ENCODE results near the gene FNIP2. TPM values are rescaled to one million over a fixed set of nuclear protein-coding genes. Genes with fewer than 3 reads are reported as not detected.

Gene FNIP2
- total RNA-seq, 6 donors from 2014 or later: 70.4 to 103 (median 83.2) TPM

GRCh38 chr4:158781963-158782362 is 13.1 kb downstream of the FNIP2 start:
- ATAC-seq (ENCODE audit: low FRiP score in 2 of 2) (no peak), DNase-seq (no peak)
- WGBS, 2 donors: 47 to 57% methylated on average over 1 of the region's 1 CpG
- Histone ChIP-seq H3K36me3 (no peaks in the 10 kb centered on the region), H3K27me3 (no peaks in the 10 kb centered on the region), H3K4me3 (no peak overlapping the region), H3K4me1 (peaks cover 38 to 69% (median 57%) of the 10 kb centered on the region in 4 donors), H3K9me3 (no peaks in the 10 kb centered on the region), H3K27ac (peak overlapping the region in 2 of 4 donors; percentile 13 to 23)
- TF ChIP-seq EP300 (IDR thresholded peaks at IDR 0.05): no peak

- Histone ChIP-seq H3K9me3 (no peaks in the 10 kb centered on the region), H3K4me1 (peaks cover 41 to 71% (median 54%) of the 10 kb centered on the region in 4 donors), H3K27me3 (no peaks in the 10 kb centered on the region), H3K4me3 (no peak overlapping the region), H3K27ac (peak overlapping the region in 3 of 4 donors; percentile 13 to 26 (median 23)), H3K36me3 (no peaks in the 10 kb centered on the region)
- WGBS, 2 donors: 40 to 59% methylated on average over 4 of the region's 4 CpGs
- DNase-seq: no peak
- ATAC-seq (ENCODE audit: low FRiP score in 2 of 2): no peak
- TF ChIP-seq POLR2AphosphoS5 (IDR thresholded peaks at IDR 0.05) (no peak), POLR2A (IDR thresholded peaks at IDR 0.05) (no peak), EP300 (IDR thresholded peaks at IDR 0.05) (no peak), CTCF (IDR thresholded peaks at IDR 0.05) (no peak)
Measured at GRCh38 chr4:158782551-158783360, 13.9 kb downstream of the FNIP2 start.

GRCh38 chr4:158783785-158784184 is 15.0 kb downstream of the FNIP2 start:
- Histone ChIP-seq H3K9me3 (no peaks in the 10 kb centered on the region), H3K27ac (peak overlapping the region in 2 of 4 donors; percentile 13 to 38), H3K27me3 (no peaks in the 10 kb centered on the region), H3K4me3 (no peak overlapping the region), H3K4me1 (peaks cover 43 to 70% (median 54%) of the 10 kb centered on the region in 4 donors), H3K36me3 (no peaks in the 10 kb centered on the region)
- DNase-seq: no peak
- TF ChIP-seq CTCF (IDR thresholded peaks at IDR 0.05): no peak
- no peak for TF ChIP-seq POLR2A (IDR thresholded peaks at IDR 0.05)
- no peak for TF ChIP-seq EP300 (IDR thresholded peaks at IDR 0.05)
- no peak for TF ChIP-seq POLR2AphosphoS5 (IDR thresholded peaks at IDR 0.05)
- 19 to 29% methylated on average over 2 of the region's 2 CpGs for WGBS, 2 donors
- ATAC-seq (ENCODE audit: low FRiP score in 2 of 2): no peak

GRCh38 chr4:158785718-158786117 is 16.9 kb downstream of the FNIP2 start:
- ATAC-seq (ENCODE audit: low FRiP score in 2 of 2) (no peak), DNase-seq (no peak)
- Histone ChIP-seq H3K4me1 (peaks cover 46 to 66% (median 56%) of the 10 kb centered on the region in 4 donors), H3K9me3 (no peaks in the 10 kb centered on the region), H3K36me3 (no peaks in the 10 kb centered on the region), H3K27me3 (no peaks in the 10 kb centered on the region), H3K27ac (peak overlapping the region in 2 of 4 donors; percentile 5 to 13), H3K4me3 (no peak overlapping the region)
- 24 to 35% methylated on average over 1 of the region's 1 CpG for WGBS, 2 donors
- no peak for TF ChIP-seq CTCF (IDR thresholded peaks at IDR 0.05)
- TF ChIP-seq EP300 (IDR thresholded peaks at IDR 0.05): no peak
- TF ChIP-seq POLR2A (IDR thresholded peaks at IDR 0.05): no peak
- no peak for TF ChIP-seq POLR2AphosphoS5 (IDR thresholded peaks at IDR 0.05)

- no peaks in the 10 kb centered on the region for H3K36me3 ChIP-seq
- peak overlapping the region in 2 of 4 donors; percentile 5 to 44 for H3K27ac ChIP-seq
- TF ChIP-seq POLR2A (IDR thresholded peaks at IDR 0.05) (no peak), EP300 (IDR thresholded peaks at IDR 0.05) (no peak), POLR2AphosphoS5 (IDR thresholded peaks at IDR 0.05) (no peak), CTCF (IDR thresholded peaks at IDR 0.05) (no peak)
- DNase-seq (no peak), ATAC-seq (ENCODE audit: low FRiP score in 2 of 2) (no peak)
- no peak overlapping the region for H3K4me3 ChIP-seq
- no peaks in the 10 kb centered on the region for H3K27me3 ChIP-seq
- no peaks in the 10 kb centered on the region for H3K9me3 ChIP-seq
- WGBS, 2 donors: 17 to 22% methylated on average over 4 of the region's 4 CpGs
- H3K4me1 ChIP-seq: peaks cover 46 to 66% (median 56%) of the 10 kb centered on the region in 4 donors
Measured at GRCh38 chr4:158786121-158786601, 17.3 kb downstream of the FNIP2 start.

Data from upper lobe of left lung (tissue), 6 donors.